HG03103 (cell line): Measurements from ENCODE around the gene INTS1.

ENCODE experiments used
- ATAC-seq: cut with Tn5 transposase; IDR thresholded peaks from one replicate; pipeline ENCODE4 v1.9.1; 2021; ENCODE audit warnings: low read depth; ENCODE audit not compliant: unreplicated experiment

Gene INTS1

GRCh38 chr7:1421946-1422345 is 82.2 kb downstream of the INTS1 start:
- ATAC-seq, result no peak

DNA sequence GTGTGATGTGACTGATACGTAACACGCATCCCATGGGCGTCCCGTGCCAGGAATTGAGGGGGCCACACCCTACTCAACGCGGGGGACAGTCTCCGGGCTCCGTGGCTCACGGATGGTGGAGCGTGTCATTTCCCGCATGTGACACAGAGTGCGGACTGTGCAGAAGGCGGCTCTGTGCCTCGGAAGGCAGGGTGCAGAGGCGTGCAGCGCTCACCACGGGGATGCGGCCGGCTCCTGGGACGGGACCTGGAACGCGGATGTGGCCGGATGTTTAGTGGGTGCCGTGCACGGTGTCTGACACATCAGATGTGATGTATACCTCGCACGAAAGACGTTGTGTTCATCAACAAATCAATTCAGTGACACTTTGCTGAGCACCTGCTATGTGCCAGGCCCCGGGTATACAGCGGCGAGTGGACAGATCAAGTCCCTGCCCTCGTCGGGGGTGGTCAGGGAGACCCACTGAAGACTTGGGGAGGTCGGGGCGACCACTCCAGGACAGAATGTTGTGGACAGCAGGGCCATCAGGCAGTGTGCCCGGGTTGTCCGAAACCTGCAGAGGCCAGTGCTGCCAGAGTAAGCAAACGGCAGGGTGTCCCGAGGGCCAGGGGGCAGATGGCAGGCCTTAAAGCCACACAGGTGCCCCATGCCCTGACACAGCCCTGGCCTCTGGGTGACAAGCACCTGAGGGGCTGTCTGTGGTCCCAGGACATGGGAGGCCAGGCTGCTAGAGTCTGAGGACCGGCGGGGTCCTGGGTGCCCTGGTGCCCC is 83.0 kb downstream of the INTS1 start:
- no peak for ATAC-seq
